Measurements from ENCODE around the gene PHACTR4.
A peak's percentile ranks its signal among the peaks of the same experiment; 100 is the strongest.
"Not testable (repeated sequence)": the region's sequence is repeated elsewhere in the genome, so short reads cannot be mapped to it uniquely, and the experiment has no call there.

The PHACTR4 gene

DNA sequence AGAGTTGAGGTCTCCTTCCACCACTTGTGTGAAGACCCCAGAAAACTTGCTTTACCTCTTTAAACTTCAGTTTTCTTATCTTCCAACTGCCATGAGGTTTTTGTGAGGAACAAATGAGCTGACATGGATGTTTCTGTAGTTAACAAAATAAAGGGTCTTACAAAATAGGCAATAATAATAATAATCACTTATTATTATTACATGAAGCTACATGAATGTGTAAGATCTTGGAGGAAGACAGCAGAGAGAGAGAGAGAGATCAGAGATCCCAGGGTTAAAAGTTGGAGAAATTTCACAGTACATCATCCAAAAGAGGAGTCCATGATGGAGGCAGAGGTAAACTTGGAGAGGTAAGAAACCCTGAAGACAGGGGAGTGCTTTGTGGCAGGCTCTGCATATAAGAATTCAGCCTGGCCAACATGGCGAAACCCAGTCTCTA is 147.0 kb downstream of the PHACTR4 start:
- no peak overlapping the region for H3K4me3 ChIP-seq (ENCODE audit: low read depth, low read length)
- no peak for DNase-seq (ENCODE audit: low read depth)

DNA sequence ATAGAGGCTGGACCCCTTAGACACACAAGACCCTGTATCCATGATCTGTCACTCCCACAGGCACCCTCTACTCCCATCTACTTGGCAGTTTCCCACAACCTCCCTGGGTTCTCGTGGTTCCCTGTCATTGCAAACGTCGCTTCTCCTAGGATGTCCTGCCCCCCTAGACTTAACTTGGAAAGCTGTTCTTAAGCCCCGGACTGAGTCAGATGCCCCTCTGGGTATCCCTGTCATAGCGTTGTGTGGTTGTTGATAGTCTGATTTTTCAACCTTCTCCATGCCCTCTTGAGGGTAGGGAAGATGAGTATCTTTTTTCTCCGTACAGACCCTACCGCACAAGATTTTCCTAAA is 148.1 kb downstream of the PHACTR4 start:
- no peak for DNase-seq (ENCODE audit: low read depth)
- peak overlapping the region; percentile 74 for H3K4me3 ChIP-seq (ENCODE audit: low read depth, low read length)

DNA sequence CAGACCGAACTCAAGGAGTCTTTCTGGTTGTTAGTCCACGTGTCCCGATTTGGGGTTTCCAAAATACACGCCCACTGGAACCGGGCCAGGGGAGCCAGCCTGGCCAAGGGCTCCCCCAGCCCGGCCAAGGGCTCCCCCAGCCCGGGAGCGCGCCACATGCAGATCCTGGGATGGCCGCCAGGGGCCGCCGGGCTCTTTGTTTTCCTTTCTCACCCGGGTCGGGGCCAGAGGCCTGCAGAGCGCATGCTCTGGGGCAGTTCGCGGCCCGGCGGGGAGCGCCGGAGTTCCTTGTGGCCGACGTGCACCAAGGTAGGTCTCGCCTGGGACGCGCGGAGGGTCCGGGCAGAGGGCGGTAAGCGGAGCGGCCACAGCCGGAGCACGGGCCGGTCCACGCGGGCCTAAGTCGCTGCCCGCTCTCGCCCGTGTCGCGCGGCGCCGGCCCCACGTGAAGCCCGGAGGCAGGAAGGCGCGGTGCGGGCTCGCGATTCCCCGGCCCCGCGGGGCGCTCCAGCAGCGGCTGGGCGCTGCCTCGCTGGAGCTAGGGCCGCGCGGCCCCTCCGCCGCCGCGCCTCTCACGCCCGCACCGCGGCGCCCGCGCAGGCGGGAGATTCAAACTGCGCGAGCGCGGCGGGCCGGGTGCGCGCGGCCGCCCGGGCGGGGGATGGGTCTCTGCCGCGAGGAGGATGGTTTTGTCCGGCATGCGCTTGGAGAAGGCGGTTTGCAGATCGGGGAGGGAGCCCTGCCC is 148.6 kb downstream of the PHACTR4 start:
- DNase-seq (ENCODE audit: low read depth): peak; percentile 57
- peak overlapping the region; percentile 74 for H3K4me3 ChIP-seq (ENCODE audit: low read depth, low read length)

DNA sequence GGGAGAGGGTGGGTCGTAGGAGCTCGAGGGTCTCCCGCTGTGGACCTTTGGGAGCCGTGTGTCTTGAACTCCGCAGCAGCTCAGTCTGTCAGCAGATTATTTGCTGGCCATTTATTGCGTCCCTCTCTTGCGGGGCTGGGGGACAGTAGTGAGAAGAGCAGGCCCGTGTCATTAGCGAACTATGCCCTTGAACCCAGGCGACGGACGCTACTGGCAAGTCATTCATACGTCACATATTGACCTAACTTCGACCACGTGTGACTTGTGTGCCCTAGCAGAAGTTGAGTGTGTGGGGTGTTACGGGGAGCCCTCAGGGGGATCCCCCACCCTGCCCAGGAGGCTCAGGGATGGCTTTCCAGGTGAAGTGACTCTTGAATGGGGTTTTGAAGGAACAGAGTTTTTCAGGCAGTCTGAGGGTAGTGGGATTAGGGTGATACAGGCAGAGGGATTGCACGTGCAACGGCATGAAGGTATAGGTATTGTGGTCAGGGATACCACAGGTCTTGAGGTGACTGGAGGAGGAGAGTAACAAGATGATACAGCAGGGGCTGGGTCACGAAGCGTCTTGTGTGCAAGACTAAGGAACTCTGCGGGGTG is 149.3 kb downstream of the PHACTR4 start:
- DNase-seq (ENCODE audit: low read depth): no peak
- peak overlapping the region; percentile 74 for H3K4me3 ChIP-seq (ENCODE audit: low read depth, low read length)

DNA sequence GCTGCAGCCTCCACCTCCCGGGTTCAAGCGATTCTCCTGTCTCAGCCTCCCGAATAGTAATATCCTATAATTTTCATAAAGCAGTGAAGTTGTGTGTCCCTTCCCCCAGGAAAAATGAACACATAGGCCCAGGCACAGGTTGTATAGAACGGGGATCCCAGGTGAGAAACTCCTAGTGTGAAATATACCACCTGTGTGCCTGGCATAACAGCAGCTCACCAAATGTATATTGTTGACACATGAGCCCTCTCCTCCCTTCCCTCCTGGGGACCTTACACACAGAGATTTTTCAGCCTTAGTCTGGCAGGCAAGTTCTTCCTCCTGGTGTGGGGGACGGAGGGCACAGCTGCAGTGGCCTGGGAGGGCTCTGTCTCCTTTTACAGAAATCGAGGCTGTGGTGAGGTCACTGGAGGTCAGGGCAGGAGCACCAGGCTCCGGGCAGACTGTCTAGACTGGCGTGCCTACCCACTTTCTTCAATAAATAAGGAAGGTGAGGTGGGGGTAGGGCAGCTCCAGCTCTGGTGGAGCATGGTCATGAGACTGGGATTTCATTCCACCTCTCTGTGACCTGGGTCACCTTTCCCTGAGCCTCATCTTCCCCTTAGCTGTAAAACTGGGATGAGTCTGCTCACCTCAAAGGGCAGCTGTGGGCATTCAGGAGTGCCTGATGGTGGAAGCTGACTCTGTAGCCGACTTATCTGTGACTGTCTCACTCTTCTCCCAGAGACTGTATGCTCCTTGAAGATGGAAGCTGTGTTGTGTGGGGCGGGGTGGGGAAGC is 150.6 kb downstream of the PHACTR4 start:
- no peak overlapping the region for H3K4me3 ChIP-seq (ENCODE audit: low read depth, low read length)
- DNase-seq (ENCODE audit: low read depth): no peak

DNA sequence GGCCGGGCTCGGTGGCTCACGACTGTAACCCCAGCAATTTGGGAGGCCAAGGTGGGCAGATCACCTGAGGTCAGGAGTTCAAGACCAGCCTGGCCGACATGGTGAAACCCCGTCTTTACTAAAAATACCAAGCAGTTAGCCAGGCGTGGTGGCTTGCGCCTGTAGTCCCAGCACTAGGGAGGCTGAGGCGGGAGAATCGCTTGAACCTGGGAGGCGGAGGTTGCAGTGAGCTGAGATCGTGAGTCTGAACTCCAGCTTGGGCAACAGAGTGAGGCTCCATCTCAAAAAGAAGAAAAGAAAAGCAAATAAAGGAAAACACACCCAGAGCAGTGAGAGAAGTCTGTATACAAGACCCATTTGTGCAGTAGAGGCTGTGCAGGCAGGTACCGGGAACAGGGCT is 151.3 kb downstream of the PHACTR4 start:
- not testable (repeated sequence) for DNase-seq (ENCODE audit: low read depth); H3K4me3 ChIP-seq (ENCODE audit: low read depth, low read length)

DNA sequence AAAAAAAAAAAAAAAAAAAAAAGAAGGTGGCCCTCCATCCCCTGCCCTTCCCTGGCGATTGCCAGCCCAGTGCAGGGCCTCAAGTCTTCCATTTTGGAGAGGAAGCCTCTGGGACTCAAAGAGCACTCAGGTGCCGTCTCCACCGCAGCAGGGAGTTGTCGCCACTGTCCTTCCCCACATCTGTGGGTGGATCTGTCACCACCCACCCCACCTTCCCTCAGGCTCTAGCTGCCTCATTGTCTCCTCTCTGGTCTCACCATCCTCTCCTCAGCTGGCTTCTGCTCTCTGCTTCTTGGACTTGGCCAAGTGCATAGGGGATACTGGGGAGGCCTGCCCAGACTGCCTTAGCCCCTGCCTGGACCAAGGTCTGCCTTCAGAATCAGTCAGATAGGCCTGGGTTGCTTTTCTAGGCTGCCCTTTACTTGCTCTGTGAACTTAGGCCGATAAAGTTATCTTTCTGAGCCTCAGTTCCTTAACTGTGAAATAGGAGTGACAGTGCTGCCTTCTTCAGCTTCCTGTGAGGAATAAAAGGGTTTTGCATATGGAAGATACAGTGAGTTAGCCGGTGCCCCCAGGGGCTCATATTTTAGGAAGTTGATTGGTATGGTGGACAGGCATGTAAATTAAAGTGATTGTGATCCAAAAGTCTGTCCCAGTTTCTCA is 152.1 kb downstream of the PHACTR4 start:
- no peak overlapping the region for H3K4me3 ChIP-seq (ENCODE audit: low read depth, low read length)
- DNase-seq (ENCODE audit: low read depth): no peak

DNA sequence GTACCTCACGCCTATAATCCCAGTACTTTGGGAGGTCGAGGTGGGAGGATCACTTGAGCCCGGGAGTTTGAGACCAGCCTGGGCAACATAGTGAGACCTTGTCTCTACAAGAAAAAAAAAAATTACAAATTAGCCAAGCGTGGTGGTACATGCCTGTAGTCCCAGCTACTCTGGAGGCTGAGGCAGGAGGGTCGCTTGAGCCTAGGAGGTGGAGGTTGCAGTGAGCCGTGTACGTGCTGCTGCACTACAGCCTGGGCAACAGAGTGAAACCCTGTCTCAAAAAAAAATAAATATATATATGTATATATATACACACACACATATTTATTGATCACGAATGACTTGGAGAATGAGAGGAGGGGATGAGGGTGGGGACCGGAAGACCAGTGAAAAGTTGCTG is 153.0 kb downstream of the PHACTR4 start:
- DNase-seq (ENCODE audit: low read depth); H3K4me3 ChIP-seq (ENCODE audit: low read depth, low read length): not testable (repeated sequence)

DNA sequence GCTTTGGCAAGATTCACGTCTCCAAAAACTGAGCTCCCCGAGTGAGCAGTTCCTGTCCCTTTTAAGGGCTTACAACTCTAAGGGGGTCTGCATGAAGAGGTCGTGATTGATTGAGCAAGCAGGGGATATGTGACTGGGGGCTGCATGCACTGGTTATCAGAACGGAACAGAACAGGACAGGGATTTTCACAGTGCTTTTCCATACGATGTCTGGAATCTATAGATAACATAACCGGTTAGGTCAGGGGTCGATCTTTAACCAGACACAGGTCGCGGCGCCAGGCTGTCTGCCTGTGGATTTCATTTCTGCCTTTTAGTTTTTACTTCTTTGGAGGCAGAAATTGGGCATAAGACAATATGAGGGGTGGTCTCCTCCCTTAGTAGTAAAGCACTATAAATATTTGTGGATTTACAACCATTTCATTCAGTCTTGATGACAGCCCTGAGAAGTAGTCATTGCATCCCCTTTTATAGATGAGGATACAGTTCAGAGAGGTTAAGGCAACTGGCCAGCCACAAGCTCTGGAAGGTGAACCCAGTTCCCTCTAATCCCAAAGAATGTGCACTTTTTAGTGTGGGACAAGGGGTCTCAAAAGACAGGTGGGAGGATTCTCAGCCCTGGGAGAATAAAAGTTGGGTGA is 155.6 kb downstream of the PHACTR4 start:
- H3K4me3 ChIP-seq (ENCODE audit: low read depth, low read length); DNase-seq (ENCODE audit: low read depth): not testable (repeated sequence)

DNA sequence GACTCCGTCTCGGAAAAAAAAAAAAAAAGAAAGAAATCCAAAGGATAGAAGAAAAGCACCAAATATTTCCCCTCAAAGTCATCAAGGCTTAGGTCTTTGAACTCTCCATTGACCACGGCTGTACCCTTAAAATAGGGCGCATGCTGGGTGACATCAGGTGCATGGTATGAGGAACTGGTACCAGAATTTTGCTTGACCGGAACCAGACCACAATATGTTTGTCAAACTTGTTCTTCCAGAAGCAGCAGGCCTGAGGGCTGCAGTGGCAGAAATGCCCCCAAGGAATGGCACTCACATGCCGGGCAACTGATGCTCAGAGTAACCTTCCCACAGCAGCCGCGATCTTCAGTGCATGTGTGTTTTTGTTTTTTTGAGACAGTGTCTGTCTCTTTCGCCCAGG is 157.3 kb downstream of the PHACTR4 start:
- H3K4me3 ChIP-seq (ENCODE audit: low read depth, low read length): no peak overlapping the region
- no peak for DNase-seq (ENCODE audit: low read depth)

DNA sequence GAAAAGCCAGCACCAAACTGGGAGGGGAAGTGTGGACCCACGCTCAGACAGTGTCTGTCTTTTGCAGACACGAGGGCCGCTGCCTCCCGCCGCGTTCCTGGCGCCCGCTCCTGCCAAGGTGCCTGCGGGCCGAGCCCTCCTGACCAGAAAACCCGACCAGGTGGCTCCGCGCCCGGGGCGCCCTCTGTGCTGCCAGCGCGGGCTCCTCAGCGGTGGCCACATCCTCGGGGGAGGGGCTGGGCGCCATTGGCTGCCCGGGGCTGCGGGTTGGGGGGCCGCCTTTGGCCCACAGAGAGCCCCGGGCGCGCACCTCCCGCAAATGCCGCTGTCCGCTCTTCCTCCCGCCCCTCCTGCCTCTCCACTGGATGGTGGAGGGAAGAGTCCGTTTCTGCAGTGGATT is 160.9 kb downstream of the PHACTR4 start:
- DNase-seq (ENCODE audit: low read depth): no peak
- no peak overlapping the region for H3K4me3 ChIP-seq (ENCODE audit: low read depth, low read length)

DNA sequence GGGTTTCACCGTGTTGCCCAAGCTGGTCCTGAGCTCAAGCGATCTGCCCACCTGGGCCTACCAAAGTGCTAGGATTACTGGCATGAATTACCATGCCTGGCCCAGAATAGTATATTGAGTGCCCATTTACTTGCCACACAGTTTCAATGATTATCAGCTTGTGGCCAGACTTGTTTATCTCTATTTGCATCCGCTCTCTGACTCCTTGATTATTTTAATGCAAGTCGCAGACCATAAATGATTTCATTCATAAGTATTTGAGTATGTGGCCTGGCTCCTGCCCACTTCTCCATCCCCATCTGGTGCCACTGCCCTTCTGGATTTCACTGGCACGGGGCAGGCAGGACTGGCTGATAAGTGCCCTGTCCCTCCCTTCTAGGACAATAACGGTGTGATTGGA is 165.1 kb downstream of the PHACTR4 start:
- DNase-seq (ENCODE audit: low read depth): no peak
- no peak overlapping the region for H3K4me3 ChIP-seq (ENCODE audit: low read depth, low read length)

DNA sequence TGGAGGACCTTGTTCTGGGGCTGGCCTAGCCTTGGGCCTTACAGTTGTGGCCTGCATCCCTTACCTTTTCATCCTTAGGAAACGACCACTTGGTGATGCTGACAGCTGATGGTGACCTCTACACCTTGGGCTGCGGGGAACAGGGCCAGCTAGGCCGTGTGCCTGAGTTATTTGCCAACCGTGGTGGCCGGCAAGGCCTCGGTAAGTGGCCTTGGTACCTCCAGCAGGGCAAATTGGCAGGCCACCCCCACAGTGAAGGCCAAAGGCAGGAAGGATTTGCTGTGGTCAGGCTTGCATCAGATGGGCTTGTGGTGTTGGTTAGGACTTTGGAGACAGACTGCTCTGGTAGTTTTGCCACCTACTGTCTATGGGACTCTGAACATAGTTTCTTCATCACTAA is 165.6 kb downstream of the PHACTR4 start:
- H3K4me3 ChIP-seq (ENCODE audit: low read depth, low read length): no peak overlapping the region
- no peak for DNase-seq (ENCODE audit: low read depth)

DNA sequence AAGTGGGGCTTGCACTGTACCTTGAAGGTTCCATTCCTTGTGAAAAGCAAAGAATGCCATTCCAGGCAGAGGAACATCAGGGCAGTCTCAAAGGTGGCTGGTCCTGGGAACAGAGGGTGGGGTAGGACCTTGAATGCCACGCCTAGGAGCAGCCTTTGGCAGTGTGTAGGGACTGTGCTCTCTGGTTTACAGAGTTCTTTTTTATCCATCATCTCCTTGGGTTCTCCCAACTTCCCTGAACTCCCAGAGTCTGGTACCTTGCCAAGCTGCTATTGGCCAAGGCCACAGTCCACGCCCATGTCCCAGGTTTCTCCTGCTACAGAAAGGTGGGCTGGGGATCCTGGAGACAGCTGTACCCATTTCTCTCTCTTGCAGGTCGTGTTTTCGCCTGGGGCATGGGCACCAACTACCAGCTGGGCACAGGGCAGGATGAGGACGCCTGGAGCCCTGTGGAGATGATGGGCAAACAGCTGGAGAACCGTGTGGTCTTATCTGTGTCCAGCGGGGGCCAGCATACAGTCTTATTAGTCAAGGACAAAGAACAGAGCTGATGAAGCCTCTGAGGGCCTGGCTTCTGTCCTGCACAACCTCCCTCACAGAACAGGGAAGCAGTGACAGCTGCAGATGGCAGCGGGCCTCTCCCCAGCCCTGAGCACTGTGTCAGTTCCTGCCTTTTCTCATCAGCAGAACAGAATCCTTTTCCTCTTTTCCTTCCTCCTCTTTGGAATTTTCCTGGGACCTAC is 168.1 kb downstream of the PHACTR4 start:
- DNase-seq (ENCODE audit: low read depth): no peak
- no peak overlapping the region for H3K4me3 ChIP-seq (ENCODE audit: low read depth, low read length)

DNA sequence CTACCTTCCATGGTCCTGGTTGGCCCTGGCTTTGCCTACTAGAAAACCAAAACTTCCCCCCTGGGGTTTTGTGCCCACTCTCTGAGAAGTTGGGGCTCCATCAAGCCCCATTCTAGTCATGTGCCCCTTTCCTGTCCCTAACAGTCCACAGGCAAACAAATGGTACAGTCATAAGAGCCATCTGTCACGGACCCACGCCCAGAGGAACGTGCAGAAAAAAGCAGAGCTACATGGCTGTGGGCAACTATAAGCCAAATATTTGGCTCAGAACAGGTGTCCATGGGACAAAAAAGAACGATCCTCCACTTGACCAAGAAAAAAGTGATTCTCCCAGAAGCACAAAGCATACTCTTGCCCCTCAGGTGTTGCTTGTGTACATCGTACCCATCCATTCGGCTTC is 168.7 kb downstream of the PHACTR4 start:
- DNase-seq (ENCODE audit: low read depth): no peak
- H3K4me3 ChIP-seq (ENCODE audit: low read depth, low read length): no peak overlapping the region

DNA sequence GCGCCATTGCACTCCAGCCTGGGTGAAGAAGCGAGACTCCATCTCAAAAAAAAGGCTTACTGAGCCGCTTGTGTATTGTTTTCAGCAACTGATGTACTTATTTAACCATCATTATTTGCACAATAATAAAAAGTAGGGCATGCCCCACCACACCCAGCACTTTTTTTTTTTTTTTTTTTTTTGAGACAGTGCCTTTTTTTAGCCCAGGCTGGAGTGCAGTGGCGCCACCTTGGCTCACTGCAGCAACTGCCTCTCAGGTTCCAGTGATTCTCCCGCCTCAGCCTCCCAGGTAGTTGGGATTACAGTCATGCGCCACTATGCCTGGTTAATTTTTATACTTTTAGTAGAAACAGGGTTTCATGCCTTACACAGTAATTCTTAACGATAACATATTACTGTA is 171.1 kb downstream of the PHACTR4 start:
- no peak overlapping the region for H3K4me3 ChIP-seq (ENCODE audit: low read depth, low read length)

DNA sequence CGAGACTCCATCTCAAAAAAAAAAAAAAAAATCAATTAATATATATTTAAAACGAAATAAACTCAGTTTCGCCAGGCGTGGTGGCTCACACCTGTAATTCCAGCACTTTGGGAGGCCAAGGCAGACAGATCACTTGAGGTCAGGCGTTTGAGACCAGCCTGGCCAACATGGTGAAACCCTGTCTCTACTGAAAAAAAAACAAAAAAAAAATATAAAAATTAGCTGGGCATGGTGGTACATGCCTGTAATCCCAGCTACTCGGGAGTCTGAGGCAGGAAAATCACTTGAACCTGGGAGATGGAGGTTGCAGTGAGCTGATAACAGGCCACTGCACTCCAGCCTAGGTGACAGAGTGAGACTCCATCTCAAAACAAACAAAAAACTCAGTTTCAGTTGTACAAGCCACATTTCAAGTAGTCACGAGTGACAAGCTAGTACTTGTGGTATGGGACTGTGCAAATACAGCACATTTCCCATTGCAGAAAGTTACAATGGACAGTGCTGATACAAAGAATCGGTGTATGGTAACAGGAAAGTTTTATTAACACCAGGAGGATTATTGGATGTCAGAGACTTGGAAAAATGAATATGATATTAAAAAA is 172.0 kb downstream of the PHACTR4 start:
- DNase-seq (ENCODE audit: low read depth); H3K4me3 ChIP-seq (ENCODE audit: low read depth, low read length): not testable (repeated sequence)

More for the DNA sequence above, 171.1 kb downstream of the PHACTR4 start:
- DNase-seq (ENCODE audit: low read depth): no peak

DNA sequence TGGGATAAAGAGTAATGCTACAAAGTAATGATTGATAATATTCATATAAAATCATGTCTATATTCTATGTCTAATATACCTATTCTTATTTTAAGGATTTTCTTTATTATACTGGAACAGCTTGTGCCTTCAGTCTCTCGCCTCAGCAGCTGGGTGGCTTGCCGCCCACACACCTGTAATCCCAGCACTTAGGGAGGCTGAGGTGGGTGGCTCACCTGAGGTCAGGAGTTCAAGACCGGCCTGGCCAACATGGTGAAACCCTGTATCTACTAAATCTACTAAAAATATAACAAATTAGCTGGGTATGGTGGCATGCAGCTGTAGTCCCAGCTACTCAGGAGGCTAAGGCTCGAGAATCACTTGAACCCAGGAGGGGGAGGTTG is 175.7 kb downstream of the PHACTR4 start:
- no peak for DNase-seq (ENCODE audit: low read depth)
- no peak overlapping the region for H3K4me3 ChIP-seq (ENCODE audit: low read depth, low read length)

DNA sequence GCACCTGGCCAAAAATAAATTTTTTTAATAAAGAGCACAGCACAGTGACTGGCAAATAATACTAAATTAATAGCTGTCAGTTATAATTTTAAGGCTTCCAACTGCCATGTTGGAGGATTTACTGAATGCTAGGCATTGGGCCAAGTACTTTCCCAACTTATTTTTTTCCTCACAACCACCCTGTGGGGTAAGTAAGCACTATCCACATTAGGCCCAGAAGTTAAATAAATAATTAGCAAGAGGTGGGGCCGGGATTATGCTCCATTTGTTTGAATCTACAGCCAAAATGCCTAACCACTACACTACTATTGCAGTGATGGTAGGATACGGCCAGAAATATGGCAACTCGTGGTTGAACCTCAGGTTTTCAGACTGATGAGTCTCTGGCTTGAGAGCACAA is 178.8 kb downstream of the PHACTR4 start:
- H3K4me3 ChIP-seq (ENCODE audit: low read depth, low read length): no peak overlapping the region
- DNase-seq (ENCODE audit: low read depth): no peak
